ENCODE results near the gene FRMD4A. TPM values are rescaled to one million over a fixed set of nuclear protein-coding genes. Genes with fewer than 3 reads are reported as not detected.
"Not testable (repeated sequence)": the region's sequence is repeated elsewhere in the genome, so short reads cannot be mapped to it uniquely, and the experiment has no call there.

The FRMD4A gene
- polyA plus RNA-seq, 1 donor, result 35.1 TPM

DNA sequence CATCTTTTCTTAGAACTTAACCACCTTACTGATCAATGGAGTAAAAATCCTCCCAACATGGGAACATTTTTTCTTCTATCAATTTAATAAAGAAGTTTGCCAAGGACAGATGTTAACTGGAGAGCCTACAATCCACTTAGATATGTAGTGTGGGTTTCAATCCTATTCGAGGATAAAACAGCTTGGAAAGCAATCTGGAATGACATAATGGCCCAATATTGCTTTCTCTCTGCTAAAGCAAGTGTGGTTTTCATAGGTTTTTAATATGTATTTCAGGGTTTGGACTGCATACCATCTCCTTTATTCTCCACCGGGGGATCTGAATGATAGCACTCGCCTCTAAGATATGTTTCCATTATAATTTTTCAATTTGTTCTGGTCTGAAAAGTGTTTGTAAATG lies 594.2 kb downstream of the FRMD4A start:
- no peak for DNase-seq

DNA sequence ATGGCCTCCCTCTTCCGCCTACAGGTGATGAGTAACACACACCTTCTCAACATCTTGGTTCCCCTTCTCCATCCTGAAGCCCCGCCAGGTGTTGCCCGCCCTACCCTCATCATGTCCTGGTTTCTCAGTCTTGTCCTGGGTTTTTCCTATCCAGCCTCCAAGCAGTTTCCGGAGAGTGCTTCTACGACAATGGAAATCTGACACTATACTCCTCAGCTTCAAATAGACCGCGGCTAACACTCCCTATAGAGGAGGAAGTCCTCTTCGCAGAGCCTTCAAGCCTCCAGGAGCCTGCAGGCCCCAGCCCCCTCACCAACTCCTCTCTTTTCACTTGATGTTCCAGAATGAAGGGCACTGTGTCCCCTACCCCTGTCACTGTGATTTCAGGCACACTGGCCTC lies 596.6 kb downstream of the FRMD4A start:
- DNase-seq, result no peak

DNA sequence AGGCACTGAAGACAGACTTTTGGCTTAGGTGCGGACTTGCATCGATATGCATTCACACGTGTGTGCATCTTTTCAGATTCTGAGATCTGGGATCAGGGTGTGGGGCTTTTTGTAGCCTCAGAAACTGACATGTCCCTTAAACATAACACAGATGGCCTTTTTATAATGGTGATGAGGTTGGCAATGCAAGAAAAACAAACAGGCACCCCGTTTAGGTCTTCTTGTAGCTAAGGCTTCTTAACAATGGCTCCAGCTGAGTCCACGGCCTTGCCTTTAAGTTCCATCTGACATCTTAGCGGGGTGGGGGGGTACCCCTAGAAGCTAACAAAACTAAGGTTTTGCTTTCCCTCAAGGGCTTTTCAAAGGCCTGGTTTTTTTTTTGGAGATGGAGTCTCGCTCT lies 597.7 kb downstream of the FRMD4A start:
- DNase-seq, result no peak

DNA sequence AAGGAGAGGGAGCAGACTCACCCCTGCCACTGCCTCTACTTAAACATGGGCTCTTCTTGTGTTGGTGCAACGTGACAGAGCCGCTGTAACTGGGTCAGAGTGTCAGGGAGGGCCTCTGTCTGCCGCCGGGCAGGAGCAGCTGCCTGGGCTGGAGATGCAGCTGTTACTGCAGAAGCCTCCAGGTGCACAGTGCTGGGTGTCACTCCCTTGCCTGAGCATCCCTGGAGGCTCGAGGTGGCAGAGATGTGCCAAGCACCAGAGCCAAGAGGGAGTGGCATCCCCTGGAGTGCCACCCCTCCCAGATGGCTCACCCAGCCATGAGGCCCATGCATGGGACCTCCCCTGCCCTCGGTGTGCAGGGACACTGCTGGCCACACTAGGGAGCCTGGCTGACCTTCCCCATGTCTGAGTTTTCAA lies 598.3 kb downstream of the FRMD4A start:
- no peak for DNase-seq

DNA sequence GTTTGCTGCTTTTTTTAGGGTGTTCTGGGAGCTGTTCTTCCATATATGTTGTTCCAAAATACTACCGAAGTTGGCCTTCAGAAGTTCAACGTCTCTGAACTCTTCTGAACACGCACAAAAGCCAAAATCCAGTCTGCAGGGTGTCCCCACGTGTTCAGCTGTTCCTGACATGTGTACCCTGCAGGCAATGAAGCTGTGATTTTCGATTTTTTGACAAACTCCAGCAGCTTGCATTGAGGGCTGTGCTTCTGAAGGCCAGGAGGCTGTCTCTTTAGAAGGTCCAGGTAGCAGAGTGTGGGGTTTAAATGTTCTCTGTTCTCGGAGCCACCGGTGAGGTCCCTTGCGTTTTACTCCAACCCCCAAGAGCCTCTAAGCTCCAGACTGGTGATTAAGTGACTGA lies 598.9 kb downstream of the FRMD4A start:
- no peak for DNase-seq

DNA sequence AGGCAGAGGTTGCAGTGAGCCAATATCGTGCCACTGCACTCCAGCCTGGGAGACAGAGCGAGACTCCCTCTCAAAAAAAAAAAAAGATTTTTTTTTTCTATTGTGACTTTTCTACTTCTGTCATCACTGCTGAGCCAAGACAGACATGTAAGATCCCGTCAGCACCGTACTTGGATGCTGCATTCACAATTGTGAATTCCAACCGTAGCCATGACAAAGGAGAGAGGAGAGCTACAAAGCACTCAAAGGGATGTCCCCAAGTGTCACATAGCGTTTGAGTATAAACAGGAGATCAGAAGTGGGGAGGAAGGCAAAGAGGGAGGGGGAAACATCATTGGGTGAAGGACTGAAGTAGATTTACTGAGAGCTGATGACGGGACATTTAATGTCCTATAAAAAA lies 599.8 kb downstream of the FRMD4A start:
- DNase-seq, result no peak

DNA sequence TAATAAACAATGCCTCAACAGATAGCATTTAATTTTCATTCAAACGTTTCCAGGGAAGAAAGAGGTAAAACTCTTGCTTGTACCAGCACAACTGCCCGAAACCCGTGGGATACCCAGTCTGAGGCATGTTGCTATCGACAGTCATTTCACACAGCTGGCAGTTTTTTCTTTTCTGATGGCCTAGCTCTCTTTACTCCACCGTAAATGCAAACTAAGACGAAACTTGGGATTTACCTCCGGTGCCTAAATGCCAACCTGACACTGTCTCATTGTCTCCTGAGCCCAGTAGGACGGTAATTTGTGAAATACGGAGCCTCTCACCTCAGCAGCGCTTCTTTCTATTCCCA lies 600.4 kb downstream of the FRMD4A start:
- no peak for DNase-seq

DNA sequence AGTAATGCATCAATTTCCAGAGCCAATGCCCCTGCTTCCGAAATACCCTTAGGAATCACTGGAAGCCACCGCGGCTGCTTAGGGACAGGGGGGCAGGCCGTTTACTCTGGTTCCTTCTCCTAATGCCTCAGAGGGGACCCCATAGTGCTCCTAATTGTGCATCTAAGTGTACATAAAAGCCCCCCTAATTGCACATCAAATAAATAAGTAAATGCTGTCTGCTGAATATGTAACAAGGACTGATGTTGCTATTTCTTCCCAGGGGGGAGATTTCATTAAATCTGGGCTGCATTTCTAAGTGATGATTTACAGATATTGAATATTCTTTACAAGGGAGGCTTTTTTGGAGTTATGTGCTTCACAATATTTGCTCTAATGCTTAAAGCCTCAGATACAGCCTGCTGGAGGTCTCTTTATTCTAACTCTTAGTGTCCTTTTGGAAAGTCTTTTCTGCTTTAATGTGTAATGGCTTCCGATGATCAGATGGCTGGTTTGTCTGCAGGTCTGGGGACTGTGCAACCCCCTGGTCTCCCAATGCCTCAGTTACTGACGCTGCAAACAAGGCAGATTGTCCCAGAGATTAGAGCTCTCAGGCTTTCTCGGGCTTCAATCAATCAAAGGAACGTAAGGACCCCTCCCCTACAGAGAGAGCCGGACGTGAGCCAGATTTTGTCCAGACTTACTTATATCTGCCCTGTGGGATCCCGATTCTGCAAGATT lies 601.0 kb downstream of the FRMD4A start:
- no peak for DNase-seq

DNA sequence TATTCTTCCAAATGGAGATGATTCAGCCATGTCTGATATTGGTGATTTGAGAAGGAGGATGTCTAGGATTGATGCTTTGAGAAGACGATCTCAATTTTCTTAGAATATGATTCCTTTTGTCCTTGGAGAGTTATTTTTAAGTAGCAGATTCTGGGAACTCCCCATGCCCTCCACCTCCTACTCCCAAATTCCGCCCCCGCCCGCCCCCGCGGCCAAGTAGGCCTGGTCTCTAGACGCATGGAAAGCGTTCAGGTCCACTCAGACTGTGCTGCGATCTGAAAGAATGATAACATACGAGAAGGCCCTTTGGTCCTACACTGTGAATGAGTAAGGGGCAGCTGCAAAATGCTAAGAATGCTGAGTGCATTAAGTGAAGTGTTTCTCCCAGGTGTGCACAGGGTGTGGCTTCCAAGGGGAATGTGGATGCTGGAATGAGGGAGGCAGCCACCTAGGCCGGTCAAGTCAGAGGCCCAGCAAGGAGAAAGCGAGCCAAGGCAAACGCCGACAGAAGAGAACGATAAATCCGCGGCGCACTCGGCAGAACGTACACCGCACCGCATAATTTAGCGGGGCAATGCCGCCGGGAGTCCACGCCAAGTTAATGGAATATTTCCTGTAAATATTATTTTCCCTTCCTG lies 601.7 kb downstream of the FRMD4A start:
- DNase-seq, result no peak

DNA sequence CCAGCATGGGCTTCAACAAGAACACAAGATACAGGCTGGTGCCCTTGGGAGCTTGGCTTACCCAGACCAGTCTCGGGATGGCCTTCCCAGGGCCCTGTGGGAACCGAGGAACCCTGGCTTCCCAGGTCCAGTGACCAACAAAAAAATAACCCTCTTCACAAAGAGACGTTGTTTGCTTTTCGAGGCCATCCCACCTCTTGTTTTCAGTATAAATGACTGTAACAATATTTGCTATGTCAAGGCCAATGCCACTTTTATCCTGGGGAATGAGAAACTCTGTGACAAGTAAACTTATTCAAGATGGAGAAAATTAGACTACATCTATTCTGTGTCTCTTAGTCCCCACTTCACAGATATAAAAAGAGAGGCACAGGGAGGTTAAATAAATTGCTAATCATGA lies 605.1 kb downstream of the FRMD4A start:
- DNase-seq, result no peak

DNA sequence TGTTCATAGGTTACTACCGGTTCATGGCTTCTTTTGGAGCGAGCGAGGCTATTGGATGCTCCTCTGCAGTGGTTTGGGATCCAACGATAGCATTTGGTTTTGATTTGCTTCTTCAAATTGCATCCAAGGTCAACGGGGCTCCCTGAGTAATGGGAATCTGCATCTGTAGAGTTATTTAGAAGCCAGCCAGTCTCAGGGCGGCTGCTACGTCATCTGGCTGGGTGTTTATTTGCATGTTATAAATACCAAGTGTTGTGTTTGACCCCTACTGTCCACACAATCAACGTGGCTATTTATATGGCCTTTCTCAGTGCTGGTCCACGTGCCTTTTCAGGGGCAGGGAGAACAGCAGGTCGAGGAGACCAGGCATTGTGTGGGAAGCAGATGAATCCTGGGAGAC lies 606.2 kb downstream of the FRMD4A start:
- peak; percentile 69 for DNase-seq

DNA sequence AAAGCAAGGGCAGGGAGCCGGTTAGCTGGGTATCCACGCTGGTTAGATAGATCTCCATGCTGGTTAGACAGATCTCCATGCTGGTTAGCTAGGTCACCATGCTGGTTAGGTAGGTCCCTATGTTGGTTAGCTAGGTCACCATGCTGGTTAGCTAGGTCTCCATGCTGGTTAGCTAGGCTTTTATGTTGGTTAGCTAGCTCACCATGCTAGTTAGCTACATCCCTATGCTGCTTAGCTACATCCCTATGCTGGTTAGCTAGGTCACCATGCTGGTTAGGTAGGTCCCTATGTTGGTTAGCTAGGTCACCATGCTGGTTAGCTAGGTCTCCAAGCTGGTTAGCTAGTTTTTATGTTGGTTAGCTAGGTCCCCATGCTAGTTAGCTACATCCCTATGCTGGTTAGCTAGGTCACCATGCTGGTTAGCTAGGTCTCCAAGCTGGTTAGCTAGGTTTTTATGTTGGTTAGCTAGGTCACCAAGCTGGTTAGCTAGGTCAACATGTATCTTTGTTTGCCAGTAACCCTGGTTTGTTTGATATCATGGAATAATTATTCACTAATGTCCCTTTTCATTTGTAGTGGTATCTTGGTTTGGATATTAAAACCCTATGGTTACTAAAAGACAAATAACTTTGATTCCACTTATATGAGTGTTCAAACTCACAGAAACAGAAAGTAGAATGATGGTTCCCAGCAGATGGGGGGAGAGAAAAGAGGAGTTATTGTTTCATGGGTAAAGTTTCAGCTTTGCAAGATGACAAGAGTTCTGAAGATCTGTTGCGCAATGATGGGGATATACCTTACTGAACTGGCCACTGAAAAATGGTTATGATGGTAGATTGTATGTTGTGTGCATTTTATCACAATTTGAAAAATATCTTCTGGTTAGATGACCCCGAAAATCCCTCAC lies 607.7 kb downstream of the FRMD4A start:
- no peak for DNase-seq

DNA sequence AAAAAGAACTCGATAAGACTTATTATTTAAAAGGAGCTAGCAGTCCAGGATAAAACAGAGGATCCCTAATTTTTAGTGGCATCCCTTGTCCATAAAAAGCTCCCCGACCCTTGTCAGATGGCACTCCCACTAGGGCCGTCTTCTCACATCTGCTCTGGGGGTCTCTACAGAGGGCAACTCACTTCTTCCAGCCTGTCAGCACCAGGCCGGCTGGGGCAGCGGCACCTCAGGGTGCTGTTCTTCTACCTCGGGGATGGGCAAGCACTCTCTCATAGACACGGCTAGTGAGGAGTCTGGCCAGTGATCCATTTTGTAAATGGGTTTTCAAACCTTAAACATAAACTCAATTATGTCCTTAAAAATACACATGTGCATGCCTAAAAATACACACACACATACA lies 609.2 kb downstream of the FRMD4A start:
- DNase-seq, result no peak

DNA sequence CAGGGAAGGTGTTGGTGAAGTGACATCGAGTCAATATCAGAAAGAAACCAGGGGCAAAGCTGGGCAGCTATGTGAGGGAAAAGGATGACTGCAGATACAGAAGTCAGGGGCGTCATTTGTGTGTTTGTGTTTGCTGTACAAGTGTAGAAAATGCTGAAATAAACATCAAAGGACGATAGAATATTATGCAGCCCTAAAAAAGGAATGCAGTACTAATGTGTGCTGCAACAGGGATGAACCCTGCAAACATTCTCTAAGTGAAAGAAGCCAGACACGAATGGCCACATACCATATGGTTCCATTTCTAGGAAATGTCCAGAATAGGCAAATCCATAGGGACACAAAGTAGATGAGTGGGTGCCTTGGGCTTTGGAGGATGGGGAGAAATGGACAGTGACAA lies 610.0 kb downstream of the FRMD4A start:
- DNase-seq, result no peak

DNA sequence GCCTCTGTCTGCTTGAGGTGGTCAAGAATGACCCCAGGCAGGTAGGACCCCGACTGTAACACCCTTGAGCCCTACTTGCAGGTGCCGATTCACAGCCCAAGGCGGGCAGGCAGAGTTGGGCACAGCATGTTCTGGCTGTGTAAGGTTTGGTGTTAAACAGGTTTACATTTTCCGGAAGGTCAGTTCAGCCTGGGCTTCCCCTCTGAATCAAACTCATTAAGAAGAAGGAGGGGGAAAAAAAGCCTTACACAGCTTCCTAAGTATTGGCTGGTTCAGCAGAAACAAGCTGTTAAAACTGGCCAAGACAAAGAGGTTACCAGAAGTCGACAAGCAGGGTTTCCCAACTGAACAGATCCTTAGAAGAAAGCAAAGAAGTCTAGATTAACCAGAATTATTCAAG lies 611.3 kb downstream of the FRMD4A start:
- no peak for DNase-seq

DNA sequence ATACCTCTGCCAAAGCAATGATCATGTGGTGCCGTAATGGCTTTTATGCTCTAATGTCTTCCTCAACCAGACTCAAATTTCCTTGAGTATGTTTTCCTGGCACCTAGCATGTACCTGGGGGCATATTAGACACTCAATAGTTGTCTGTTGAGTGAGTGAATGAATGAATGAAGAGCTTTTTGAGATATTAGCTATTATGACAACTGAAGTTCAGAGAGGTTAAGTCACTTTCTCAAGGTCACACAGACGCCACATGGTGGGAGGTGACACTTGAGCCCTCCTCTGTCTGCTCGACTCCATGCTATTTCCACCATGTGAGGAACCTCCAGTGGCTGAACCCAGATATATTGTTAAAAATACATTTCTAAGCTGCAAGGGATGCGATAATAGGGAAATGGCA lies 611.9 kb downstream of the FRMD4A start:
- no peak for DNase-seq

DNA sequence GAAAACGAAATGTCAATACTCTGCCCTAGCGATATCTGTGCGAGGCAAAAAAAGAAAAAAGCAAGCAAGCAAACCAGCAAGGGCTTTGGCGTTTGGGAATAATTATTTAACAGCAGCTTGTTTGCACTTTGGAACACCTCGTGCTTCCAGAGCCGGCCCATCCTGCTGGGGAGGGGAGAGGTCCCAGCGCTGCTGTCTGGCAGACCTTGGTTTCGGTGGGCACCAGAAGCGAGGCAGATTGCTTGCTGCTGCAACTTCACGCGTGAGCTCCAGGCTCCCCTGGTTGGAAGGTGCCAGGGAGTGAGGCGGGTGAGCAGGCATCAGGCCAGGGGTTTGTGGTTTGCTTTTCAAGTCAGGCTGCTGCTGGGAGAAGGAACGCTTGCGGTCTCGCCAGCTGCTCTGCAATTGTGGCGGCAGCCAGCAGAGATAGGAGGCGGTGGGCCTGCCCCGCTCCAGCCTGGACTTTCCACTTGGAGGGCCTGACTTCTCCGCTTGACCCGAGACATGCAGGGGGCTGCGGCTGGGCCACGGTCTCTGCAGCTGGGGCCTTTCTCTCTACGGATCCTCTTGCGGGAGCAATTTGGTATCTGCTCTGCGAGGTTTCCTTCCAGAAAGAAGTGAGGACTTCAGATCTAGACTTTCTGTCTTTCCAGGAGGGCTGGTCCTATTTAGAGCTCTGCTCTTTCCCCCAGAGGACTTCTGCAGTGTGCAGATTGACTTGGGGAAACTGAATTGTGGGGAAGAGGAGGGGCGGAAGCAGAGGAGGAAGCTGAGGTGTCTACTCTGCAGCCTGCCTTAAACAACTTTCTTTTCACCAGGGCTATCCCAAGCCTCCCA lies 612.6 kb downstream of the FRMD4A start:
- DNase-seq, result peak; percentile 74

DNA sequence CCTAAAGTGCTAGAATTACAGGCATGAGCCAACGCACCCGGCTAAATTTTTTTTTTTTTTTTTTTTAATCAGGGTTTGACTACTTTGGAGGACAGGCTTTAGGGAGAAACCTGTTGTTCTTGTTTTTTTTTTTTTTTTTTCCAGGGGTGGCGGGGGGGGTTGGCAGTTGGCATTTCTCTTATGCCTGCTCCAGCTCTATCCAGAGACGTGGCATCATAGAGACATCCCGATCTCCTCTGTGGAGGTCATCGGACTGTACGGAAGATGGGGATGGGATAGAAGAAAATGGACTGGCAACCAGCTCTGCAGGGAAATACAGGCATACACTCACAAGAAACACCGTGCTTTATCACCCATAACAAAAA lies 613.2 kb downstream of the FRMD4A start:
- no peak for DNase-seq

DNA sequence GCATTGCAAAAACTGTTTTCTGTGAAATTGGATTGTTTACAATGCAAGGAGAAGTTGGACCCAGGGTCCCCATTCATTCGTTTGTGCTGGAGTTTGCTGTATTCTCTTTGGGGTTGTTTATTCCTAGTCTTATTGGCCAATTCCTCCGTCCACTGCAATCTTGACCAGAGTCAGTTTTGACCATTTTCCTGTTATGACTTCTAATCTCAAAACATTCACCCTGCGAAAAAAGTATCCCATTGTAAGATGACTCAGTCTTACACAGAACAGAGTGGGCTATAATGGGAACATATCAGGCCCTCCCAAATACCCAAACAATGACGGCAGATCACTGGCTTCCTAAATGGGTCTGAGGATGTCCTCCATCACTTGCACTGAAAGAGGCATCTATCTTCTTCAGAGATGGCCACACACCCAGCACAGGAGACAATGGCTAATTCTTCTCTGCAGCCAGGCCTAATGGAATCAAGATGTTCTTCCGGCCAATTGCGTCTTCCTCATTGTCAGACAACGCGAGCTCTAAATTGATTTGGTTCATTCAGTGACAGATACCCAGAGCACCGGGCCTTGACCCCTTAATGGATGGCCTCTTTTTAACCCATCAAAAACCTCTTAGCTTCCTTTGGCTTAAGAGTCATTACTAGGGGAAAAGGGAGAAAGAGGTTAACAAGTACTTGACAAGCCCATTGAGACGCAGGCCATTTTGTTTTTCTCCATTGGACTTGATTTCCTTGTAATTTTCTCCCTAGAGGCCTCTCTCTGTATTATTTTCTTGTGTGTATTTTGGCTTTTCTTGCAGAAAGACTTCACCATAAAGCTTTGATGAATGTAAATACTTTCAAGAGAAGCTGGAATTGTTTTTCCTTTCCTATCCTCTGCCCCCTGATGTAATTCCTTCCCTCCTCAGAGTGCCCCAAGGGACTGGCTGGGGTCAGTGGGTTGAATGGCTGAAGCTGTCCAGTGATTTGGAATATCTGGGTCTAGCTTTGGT lies 614.3 kb downstream of the FRMD4A start:
- DNase-seq, result no peak

DNA sequence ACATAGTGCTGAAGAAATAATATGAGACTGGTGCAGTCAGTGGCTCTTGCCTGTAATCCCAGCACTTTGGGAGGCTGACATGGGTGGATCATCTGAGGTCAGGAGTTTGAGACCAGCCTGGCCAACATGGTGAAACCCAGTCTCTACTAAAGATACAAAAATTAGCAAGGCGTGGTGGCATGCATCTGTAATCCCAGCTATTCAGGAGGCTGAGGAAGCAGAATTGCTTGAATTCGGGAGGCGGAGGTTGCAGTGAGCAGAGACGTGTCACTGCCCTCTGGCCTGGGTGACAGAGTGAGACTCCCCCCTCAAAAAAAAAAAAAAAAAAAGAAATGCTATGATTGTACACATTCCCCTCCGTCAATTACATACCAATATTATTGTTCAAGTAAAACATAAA lies 615.1 kb downstream of the FRMD4A start:
- DNase-seq, result not testable (repeated sequence)

DNA sequence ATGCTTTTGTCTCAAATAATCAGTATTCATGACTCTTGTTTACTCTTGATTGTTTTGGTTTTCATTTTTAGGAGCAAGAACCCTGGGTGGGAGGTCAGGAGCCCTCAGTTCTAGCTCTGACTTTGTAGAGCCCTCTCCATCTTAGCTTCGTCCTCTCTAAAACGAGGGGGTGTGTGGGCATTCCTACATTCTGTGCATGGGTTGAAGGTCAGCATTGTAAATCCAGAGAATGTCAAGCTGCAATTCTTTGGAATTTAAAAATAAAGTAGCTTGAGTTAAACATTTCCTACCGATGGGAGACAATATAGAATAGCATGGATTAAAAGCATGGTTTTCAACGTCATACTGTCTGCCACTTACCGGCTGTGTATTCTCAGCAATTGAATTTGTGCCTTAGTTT lies 615.6 kb downstream of the FRMD4A start:
- no peak for DNase-seq

All from hindlimb muscle (tissue), 1 donor.